GM10248 (cell line): ENCODE measurements around the gene LARP1.

ENCODE experiments used
- CTCF ChIA-PET: fragments of 300-600 bp; sonication (Branson Sonifier 250); formaldehyde crosslinking; extraction: SDS; loops from one replicate; lab custom pipeline; 2021; ENCODE audit warnings: antibody characterized with exemption; lab: Yijun Ruan, JAX
- POLR2A ChIA-PET: fragments of 350-650 bp; sonication (Branson Sonifier 250); formaldehyde crosslinking; extraction: SDS; loops from one replicate; lab custom pipeline; 2020; ENCODE audit warnings: antibody characterized with exemption; lab: Yijun Ruan, JAX
- DNase-seq: peaks from one replicate; pipeline ENCODE4 v3.0.0; 2012; ENCODE audit errors: extremely low spot score
- TF ChIP-seq, protein P1 (sequence below): IDR thresholded peaks from 2 replicates; pipeline ENCODE4 v1.5.1; 2012; ENCODE audit warnings: mild to moderate bottlenecking, low read depth; ENCODE audit errors: extremely low read depth, missing control alignments, control extremely low read depth

Gene LARP1

DNA sequence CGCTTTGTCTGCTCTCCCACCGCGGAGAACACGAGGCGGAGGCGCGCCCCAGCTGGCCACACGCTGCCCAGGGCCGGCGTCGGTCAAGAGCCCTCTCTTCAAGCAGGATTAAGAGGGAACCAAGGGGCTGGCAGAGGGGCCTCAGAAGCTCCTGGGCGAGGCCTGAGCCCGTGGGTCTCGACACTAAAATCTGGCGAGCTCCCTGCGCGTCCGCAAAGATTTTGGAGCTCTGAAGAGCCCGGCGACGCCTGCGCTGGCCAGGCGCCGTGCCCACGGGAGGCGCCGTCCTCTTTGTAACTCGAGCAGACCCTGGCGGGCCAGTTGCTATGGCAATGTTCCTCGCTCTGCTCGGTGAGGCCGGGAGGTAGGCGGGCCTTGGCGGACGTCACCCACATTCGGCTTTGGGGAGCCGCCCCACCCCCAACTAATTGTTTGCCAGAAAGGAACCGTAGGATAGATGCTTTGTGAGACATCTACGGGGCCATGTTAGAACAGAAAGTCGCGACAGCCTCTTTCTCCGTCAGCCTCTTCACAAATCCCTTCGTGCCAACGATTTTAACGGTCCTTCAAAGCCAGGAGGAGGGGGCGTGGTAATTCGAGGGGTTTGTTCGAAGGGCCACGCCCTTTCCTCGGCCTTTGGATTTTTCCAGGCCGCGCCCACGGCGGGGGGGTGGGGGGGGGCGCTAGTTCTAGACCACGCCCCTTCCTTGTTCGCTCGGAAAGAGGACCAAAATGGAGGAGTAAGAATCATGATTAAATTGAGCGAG lies 102.5 kb downstream of the LARP1 start:
- CTCF ChIA-PET: interaction anchor here (1.4 to 1.5 kb wide), 2 partner anchors 10 kb away, joined by 3 to 6 read pairs; no protein-coding TSS in a partner anchor
- DNase-seq: peak; percentile 89
- TF ChIP-seq, protein P1, sequence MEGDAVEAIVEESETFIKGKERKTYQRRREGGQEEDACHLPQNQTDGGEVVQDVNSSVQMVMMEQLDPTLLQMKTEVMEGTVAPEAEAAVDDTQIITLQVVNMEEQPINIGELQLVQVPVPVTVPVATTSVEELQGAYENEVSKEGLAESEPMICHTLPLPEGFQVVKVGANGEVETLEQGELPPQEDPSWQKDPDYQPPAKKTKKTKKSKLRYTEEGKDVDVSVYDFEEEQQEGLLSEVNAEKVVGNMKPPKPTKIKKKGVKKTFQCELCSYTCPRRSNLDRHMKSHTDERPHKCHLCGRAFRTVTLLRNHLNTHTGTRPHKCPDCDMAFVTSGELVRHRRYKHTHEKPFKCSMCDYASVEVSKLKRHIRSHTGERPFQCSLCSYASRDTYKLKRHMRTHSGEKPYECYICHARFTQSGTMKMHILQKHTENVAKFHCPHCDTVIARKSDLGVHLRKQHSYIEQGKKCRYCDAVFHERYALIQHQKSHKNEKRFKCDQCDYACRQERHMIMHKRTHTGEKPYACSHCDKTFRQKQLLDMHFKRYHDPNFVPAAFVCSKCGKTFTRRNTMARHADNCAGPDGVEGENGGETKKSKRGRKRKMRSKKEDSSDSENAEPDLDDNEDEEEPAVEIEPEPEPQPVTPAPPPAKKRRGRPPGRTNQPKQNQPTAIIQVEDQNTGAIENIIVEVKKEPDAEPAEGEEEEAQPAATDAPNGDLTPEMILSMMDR: no peak
- POLR2A ChIA-PET: interaction anchor here (1.1 to 1.2 kb wide), 2 partner anchors 11 to 98 kb away, joined by 3 to 4 read pairs; no protein-coding TSS in a partner anchor

DNA sequence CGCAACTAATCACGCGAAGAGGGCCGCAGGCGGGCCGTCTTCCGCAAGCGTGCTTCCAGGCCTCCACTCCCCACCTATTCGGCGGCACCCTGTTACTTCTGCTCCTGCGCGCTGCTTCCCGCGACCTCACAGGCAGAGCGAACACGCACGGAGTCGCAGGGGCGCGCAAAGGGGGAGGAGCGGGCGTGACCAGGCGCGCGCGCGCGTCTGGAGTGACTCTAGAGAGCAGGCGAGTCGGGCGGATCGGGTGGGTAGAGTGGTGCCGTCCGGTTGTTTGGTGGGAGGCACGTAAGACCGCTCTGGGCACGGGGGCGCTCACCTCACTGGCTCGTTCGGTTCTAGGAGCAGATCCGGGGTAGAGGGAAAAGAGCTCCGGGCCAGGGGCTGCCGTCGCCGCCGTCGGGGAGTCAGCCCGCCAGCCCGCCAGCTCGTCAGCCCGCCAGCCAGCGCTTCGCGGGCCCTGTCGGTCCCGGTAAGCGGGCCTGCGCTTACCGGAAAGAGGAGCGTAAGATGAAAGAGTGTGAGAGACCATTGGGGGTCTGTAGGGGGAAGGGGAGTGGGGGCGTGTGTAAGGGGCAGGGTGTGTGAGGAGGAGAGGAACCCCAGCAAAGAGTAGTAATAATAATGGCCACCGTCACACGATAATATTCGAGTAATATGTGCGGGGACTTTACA lies 103.3 kb downstream of the LARP1 start, which contains the start of gene CNOT8:
Gene CNOT8, plus strand, starts transcription at position 331 of the 675 bp plus-strand sequence. CDS start 4,652 bp downstream, outside the sequence.
- POLR2A ChIA-PET: interaction anchor here (0.6 to 1.2 kb wide), 3 partner anchors 10 to 98 kb away, joined by 3 to 4 read pairs (median 3); no protein-coding TSS in a partner anchor

DNA sequence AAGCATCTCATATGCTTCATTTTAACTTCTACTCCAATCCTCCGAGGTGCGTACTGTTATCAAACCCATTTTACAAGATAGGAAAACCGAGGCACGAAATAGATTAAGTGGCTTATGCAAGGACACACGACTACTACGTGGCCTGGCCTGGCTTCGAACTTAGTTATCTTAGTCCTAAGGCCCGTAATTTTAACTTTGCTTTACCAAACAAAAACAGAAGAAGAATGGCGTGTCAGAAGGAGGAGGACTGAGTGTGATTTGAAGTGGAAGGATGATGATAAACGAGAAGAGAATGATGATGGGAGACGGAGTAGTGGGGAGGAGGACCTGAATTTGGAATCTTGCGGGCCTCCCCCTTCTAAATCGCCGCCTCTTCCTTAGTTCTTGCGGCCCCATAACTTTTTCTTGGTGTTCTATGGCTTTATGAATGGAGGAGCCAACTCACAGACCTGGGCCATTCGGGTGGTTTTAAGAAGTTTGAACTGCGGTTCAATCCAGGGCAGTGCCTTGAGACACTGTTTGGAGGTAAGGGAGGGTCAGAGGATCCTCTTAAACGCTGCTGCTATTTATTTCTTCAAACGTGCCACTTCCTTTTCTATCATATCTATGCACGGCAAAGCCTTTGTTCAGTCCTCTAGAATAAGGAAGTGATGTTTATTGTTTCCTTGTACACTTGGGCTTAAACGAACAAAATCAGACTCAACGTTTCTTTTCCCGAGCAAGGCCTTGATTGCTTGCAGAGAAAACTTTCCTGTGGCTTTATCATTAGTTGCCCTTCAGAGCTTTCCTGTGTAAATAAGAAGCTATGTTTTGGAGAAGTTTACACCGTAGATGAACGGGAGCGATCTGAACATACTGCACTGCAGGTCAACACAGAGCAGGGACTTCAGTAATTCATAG lies 104.0 kb downstream of the LARP1 start:
- TF ChIP-seq, protein P1: no peak
- POLR2A ChIA-PET: interaction anchor here (0.6 kb wide), 2 partner anchors 46 to 570 kb away, joined by 3 read pairs; no protein-coding TSS in a partner anchor
- CTCF ChIA-PET: interaction anchor here (1.2 to 1.7 kb wide), 2 partner anchors 12 to 208 kb away, joined by 3 to 4 read pairs; no protein-coding TSS in a partner anchor
- DNase-seq: peak; percentile 24

More for the DNA sequence above, 103.3 kb downstream of the LARP1 start, which contains the start of gene CNOT8:
- CTCF ChIA-PET: no interaction called here
- DNase-seq: peak; percentile 91
- TF ChIP-seq, protein P1: no peak

DNA sequence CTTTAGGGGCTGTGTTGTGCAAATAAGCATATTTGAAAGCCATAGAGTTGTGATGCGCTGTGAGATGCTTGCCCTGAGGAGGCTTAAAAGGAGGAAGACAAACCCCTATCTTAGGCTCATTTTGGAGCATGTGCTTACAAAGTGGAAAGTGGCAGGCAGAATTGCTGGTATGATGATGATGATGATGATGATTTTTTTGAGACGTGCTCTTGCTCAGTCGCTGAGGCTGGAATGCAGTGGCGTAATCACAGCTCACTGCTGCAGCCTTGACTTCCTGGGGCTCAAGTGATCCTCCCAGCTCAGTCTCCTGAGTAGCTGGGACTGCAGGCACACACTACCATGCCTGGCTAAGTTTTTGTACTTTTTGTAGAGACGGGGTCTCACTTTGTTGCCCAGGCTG lies 104.9 kb downstream of the LARP1 start:
- TF ChIP-seq, protein P1: no peak
- DNase-seq: no peak
- ChIA-PET POLR2A (interaction anchor here (0.9 kb wide), 1 partner anchor 12 kb away, joined by 3 read pairs; no protein-coding TSS in a partner anchor), CTCF (interaction anchor here (0.6 to 1.7 kb wide), 4 partner anchors 9 to 209 kb away, joined by 3 to 4 read pairs (median 3); partner anchors contain the start of gene FAXDC2)

DNA sequence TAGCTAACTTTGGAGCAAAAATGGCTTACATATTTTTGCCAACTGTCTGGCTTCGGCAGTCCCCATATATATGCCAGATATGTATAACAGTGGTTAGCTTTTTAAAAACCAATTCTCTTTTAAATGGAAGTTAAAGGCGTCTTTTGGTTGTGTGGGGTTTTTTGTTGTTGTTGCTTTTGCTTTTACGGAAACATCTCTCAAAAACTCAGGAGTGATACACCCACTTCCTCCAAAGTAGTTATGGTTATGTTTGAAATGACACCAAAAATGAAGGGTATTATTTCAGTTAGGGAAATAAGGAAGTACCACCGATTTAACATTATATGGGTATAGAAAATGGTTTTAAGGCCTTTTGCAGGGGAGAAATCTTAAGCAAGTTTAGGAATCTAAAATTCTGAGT lies 105.6 kb downstream of the LARP1 start:
- no peak for DNase-seq
- POLR2A ChIA-PET: interaction anchor here (0.9 kb wide), 1 partner anchor 11 kb away, joined by 3 read pairs; no protein-coding TSS in a partner anchor
- TF ChIP-seq, protein P1: no peak
- CTCF ChIA-PET: interaction anchor here (0.6 to 1.7 kb wide), 4 partner anchors 10 to 210 kb away, joined by 3 to 4 read pairs (median 3); partner anchors contain the start of gene FAXDC2

DNA sequence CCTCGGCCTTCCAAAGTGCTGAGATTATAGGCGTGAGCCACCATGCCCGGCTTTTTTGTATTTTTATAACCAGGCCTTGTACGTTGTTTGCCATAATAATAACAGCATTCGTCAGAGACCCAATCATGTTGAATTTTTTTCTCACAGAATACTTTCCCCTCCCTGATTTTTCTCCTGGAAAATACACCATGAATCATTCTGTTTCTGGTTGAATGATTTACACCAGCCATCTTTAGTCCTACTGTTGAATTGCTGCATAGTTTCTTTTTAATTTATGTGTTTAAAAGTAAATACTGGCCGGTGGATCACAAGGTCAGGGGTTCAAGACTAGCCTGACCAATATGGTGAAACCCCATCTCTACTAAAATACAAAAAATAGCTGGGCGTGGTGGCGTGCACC lies 106.8 kb downstream of the LARP1 start:
- ChIA-PET POLR2A (no interaction called here), CTCF (no interaction called here)
- TF ChIP-seq, protein P1: no peak
- DNase-seq: no peak
